GM23248 (cell line): ENCODE measurements around the gene PDE6H. TPM values are rescaled to one million over a fixed set of nuclear protein-coding genes. Genes with fewer than 3 reads are reported as not detected.

Experiments
- DNase-seq: peaks from one replicate; pipeline ENCODE4 v3.0.0-alpha.2; 2015
- H2AFZ ChIP-seq: fragments of 200-600 bp; sonication (generic); 2 replicates; pipeline ENCODE4 v1.6.1; 2016; ENCODE audit warnings: antibody characterized with exemption
- H3F3A ChIP-seq: fragments of 200-600 bp; sonication (generic); 2 replicates; pipeline ENCODE4 v1.6.1; 2016; ENCODE audit warnings: mild to moderate bottlenecking, antibody characterized with exemption, mixed run types; ENCODE audit not compliant: insufficient read depth
- H3K27ac ChIP-seq: fragments of 200-600 bp; sonication (generic); 2 replicates; pipeline ENCODE4 v1.5.1; 2016; ENCODE audit warnings: mild to moderate bottlenecking
- H3K27me3 ChIP-seq: fragments of 200-600 bp; sonication (generic); replicated peaks from 2 replicates; pipeline ENCODE4 v1.6.1; 2016; ENCODE audit warnings: mild to moderate bottlenecking; ENCODE audit not compliant: insufficient read depth
- H3K36me3 ChIP-seq: fragments of 200-600 bp; sonication (generic); 2 replicates; pipeline ENCODE4 v1.6.1; 2016; ENCODE audit warnings: low read depth, mild to moderate bottlenecking
- H3K4me1 ChIP-seq: fragments of 200-600 bp; sonication (generic); 2 replicates; pipeline ENCODE4 v1.6.1; 2016; ENCODE audit warnings: mild to moderate bottlenecking; ENCODE audit not compliant: insufficient read depth
- H3K4me2 ChIP-seq: fragments of 200-600 bp; sonication (generic); one replicate; pipeline ENCODE4 v1.6.1; 2016; ENCODE audit warnings: mild to moderate bottlenecking; ENCODE audit not compliant: unreplicated experiment
- H3K4me3 ChIP-seq: fragments of 200-600 bp; sonication (generic); 2 replicates; pipeline ENCODE4 v1.5.1; 2016; ENCODE audit warnings: mild to moderate bottlenecking
- H3K79me2 ChIP-seq: fragments of 200-600 bp; sonication (generic); 2 replicates; pipeline ENCODE4 v1.6.1; 2016; ENCODE audit warnings: mild to moderate bottlenecking; ENCODE audit not compliant: insufficient read depth
- H3K9ac ChIP-seq: fragments of 200-600 bp; sonication (generic); 2 replicates; pipeline ENCODE4 v1.6.1; 2016; ENCODE audit warnings: mild to moderate bottlenecking
- H3K9me2 ChIP-seq: fragments of 200-600 bp; sonication (generic); 2 replicates; pipeline ENCODE4 v1.6.1; 2016; ENCODE audit warnings: mixed run types, mild to moderate bottlenecking, moderate library complexity; ENCODE audit not compliant: insufficient read depth
- H3K9me3 ChIP-seq: fragments of 200-600 bp; sonication (generic); one replicate; pipeline ENCODE4 v1.6.1; 2017; ENCODE audit warnings: low read depth
- H4K20me1 ChIP-seq: fragments of 200-600 bp; sonication (generic); 2 replicates; pipeline ENCODE4 v1.6.0; 2016; ENCODE audit not compliant: insufficient read depth
- EZH2 ChIP-seq: fragments of 200-600 bp; sonication (generic); IDR thresholded peaks from 2 replicates; pipeline ENCODE4 v1.6.1; 2018; ENCODE audit warnings: antibody characterized with exemption, mild to moderate bottlenecking; ENCODE audit not compliant: insufficient read depth, poor library complexity, severe bottlenecking
- EZH2phosphoT487 ChIP-seq: fragments of 200-600 bp; sonication (generic); IDR thresholded peaks from 2 replicates; pipeline ENCODE4 v1.6.1; 2018; ENCODE audit warnings: antibody characterized with exemption, moderate library complexity, mild to moderate bottlenecking, low read depth; ENCODE audit not compliant: insufficient read depth
- WGBS, 2 experiments: methylation state at CpG; one replicate each; pipeline ENCODE4 v1.1.6; 2015 to 2017; ENCODE audit warnings: low lambda C conversion rate in 2 of 2, low coverage in 1 of 2; ENCODE audit errors: missing lambda C conversion rate in 2 of 2; 5-methylcytosine and 5-hydroxymethylcytosine counted together
- in situ Hi-C: fragments of 300-500 bp; cut with MboI; formaldehyde crosslinking; loops from 2 replicates; pipeline ENCODE4 v1.15.0; 2020
- polyA plus RNA-seq: library from polyadenylated mRNA; unstranded; fragments of >200 nt; fragmentation: Nextera tagmentation; extraction: Ambion mirVana; gene quantifications from 2 replicates; pipeline ENCODE4 v1.2.1, GENCODE V29; 2016
- total RNA-seq: library from RNA; depleted of rRNA; stranded (reverse); fragments of >200 nt; shearing (Covaris generic); gene quantifications from 2 replicates; pipeline ENCODE4 v1.2.3, GENCODE V29; 2014

The PDE6H gene
- total and polyA plus RNA-seq, 2 experiments from 2014 or later: not detected

DNA sequence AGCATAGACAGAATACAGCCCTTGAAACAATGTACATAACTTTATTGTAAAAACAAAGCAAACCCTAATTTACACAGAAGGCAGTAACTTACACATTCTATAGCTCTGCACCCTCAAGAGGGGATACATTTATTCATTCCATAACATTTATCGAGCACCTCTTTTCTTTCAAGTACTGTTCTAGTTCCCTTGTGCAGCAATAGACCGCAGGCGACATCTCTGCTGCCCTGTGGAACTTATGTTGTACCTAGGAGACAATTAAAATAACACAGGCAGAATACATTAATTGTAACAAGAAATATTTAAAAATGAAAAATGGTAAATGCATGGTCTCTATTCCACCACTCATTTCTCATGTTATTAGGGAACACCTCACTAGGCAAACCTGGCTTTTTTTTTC, 10.0 kb upstream of the PDE6H start:
- H4K20me1 ChIP-seq: no peaks in the 10 kb centered on the region
- no peaks in the 10 kb centered on the region for H3K27me3 ChIP-seq
- H3K9me2 ChIP-seq: no peaks in the 10 kb centered on the region
- no peaks in the 10 kb centered on the region for H3F3A ChIP-seq
- no peaks in the 10 kb centered on the region; the same call in 1 of the 2 replicates for H3K4me1 ChIP-seq
- TF ChIP-seq EZH2phosphoT487 (no peak), EZH2 (no peak)
- no peak overlapping the region for H3K4me2 ChIP-seq
- no peaks in the 10 kb centered on the region for H3K36me3 ChIP-seq
- H3K4me3 ChIP-seq: no peak overlapping the region
- H3K9me3 ChIP-seq: no peaks in the 10 kb centered on the region
- H3K9ac ChIP-seq: no peak overlapping the region
- H3K27ac ChIP-seq: no peak overlapping the region
- 95 to 99% methylated on average over 3 of the region's 3 CpGs for WGBS, 2 experiments
- H2AFZ ChIP-seq: no peak overlapping the region
- in situ Hi-C loops: no loop called here
- no peak for DNase-seq
- H3K79me2 ChIP-seq: no peaks in the 10 kb centered on the region

DNA sequence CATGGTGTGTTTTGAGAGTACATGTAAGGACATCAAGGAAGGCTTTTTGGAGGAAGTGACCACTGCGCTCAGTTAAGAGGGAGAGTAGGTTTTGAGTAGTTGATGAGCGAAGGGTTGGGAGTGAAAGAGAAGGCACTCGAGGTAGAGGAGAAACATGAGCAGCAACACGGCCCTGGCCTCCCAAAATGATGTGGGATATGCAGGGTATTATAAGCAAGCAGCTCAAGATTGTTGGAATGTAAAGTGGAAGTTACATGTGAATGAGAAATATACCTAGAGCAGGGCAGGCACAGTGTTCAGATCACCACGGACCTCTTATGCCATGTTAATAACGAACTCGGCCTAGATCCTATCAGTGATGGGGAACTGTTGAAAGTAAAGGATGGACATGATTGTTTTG, 9.3 kb upstream of the PDE6H start:
- no peak overlapping the region for H3K4me3 ChIP-seq
- TF ChIP-seq EZH2 (no peak), EZH2phosphoT487 (no peak)
- no peaks in the 10 kb centered on the region for H3K36me3 ChIP-seq
- no peaks in the 10 kb centered on the region for H3K27me3 ChIP-seq
- no peaks in the 10 kb centered on the region; the same call in 1 of the 2 replicates for H3K4me1 ChIP-seq
- no peaks in the 10 kb centered on the region for H4K20me1 ChIP-seq
- no peaks in the 10 kb centered on the region for H3K79me2 ChIP-seq
- no peak for DNase-seq
- H2AFZ ChIP-seq: no peak overlapping the region
- WGBS, 2 experiments: 90 to 92% methylated on average over 7 of the region's 7 CpGs
- no peak overlapping the region for H3K27ac ChIP-seq
- no peak overlapping the region for H3K9ac ChIP-seq
- no peaks in the 10 kb centered on the region for H3K9me2 ChIP-seq
- H3K4me2 ChIP-seq: no peak overlapping the region
- no peaks in the 10 kb centered on the region for H3K9me3 ChIP-seq
- in situ Hi-C loops: no loop called here
- H3F3A ChIP-seq: no peaks in the 10 kb centered on the region

DNA sequence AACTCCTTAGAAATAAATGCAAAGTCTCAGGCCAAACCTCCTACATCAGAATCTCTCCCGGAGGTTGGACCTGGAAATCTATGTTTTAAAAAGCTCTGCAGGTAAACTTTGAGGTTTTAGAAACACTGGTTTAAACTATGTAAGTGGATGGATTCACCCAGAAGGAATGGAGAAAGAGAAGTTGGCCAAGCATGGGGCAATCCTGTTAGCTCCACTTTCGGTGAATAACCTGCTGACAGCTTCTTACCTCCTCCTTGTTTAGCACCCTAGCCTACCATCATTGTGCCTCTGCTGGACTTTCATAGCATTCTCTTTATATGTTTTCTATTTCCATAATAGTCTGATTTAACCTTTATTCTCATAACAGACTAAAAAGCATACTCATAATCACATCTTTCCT, 8.4 kb upstream of the PDE6H start:
- WGBS, 2 experiments: 79 to 96% methylated on average over 2 of the region's 2 CpGs
- no peaks in the 10 kb centered on the region for H3F3A ChIP-seq

DNA sequence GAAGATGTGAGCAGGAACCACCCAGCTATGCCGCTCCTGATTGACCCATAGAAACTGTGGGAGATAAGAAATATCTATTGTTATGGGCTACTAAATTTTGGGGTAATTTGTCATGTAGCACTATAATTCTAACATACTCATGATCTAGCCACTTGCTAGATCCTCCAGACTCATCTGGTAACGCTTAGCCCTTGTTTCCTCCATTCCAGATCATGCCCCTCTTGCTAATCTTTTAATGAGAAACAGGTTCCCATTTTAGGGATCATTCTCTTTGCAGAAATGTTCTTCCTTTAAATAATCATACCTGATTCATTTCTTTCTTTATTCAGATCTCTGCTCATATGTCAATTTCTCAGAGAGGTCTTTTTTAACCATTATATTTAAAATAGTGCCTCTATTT, 7.6 kb upstream of the PDE6H start:
- 11 to 21% methylated on average over 2 of the region's 2 CpGs for WGBS, 2 experiments
- Histone ChIP-seq H3F3A (no peaks in the 10 kb centered on the region), H3K9me3 (no peaks in the 10 kb centered on the region), H3K9ac (no peak overlapping the region), H3K27ac (no peak overlapping the region), H3K9me2 (no peaks in the 10 kb centered on the region), H3K36me3 (no peaks in the 10 kb centered on the region), H3K4me3 (no peak overlapping the region), H3K4me1 (no peaks in the 10 kb centered on the region; the same call in 1 of the 2 replicates), H3K79me2 (no peaks in the 10 kb centered on the region), H4K20me1 (no peaks in the 10 kb centered on the region), H3K27me3 (no peaks in the 10 kb centered on the region), H3K4me2 (no peak overlapping the region), H2AFZ (no peak overlapping the region)
- TF ChIP-seq EZH2: no peak
- TF ChIP-seq EZH2phosphoT487: no peak
- in situ Hi-C loops: no loop called here
- no peak for DNase-seq

More for the DNA sequence above, 8.4 kb upstream of the PDE6H start:
- H3K36me3 ChIP-seq: no peaks in the 10 kb centered on the region
- no peak overlapping the region for H3K27ac ChIP-seq
- H2AFZ ChIP-seq: no peak overlapping the region
- H3K9me2 ChIP-seq: no peaks in the 10 kb centered on the region
- in situ Hi-C loops: no loop called here
- H3K27me3 ChIP-seq: no peaks in the 10 kb centered on the region
- no peak for DNase-seq
- no peaks in the 10 kb centered on the region for H3K79me2 ChIP-seq
- no peak overlapping the region for H3K9ac ChIP-seq
- H4K20me1 ChIP-seq: no peaks in the 10 kb centered on the region
- H3K4me2 ChIP-seq: no peak overlapping the region
- TF ChIP-seq EZH2: no peak
- no peak for TF ChIP-seq EZH2phosphoT487
- no peaks in the 10 kb centered on the region for H3K9me3 ChIP-seq
- H3K4me3 ChIP-seq: no peak overlapping the region
- H3K4me1 ChIP-seq: no peaks in the 10 kb centered on the region; the same call in 1 of the 2 replicates

DNA sequence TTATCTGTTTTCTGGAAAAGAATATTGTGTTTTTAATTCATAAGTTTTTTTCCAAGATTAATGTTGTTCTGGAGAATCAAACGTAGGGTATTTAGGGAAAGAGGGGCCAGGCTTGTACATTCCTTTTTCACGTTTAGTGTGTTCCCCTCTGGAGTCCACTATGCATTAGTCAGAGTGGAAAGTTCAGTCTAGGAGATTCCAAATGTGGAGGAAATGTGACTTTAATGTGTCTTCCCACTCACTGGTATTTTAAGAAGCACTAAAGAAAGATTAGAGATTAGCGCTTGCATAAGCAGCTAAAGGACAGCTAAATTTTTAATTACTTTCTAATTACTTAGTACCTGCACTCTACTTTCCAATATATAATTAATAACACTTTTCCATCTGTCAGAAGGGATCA, 4.4 kb upstream of the PDE6H start:
- Histone ChIP-seq H3K4me2 (no peak overlapping the region), H3K9me2 (no peaks in the 10 kb centered on the region), H4K20me1 (no peaks in the 10 kb centered on the region), H3F3A (no peaks in the 10 kb centered on the region), H3K9ac (no peak overlapping the region), H3K79me2 (no peaks in the 10 kb centered on the region), H3K4me1 (no peaks in the 10 kb centered on the region), H3K9me3 (no peaks in the 10 kb centered on the region), H2AFZ (no peak overlapping the region), H3K4me3 (no peak overlapping the region), H3K36me3 (no peaks in the 10 kb centered on the region), H3K27me3 (no peaks in the 10 kb centered on the region), H3K27ac (no peak overlapping the region)
- 61 to 65% methylated on average over 3 of the region's 3 CpGs for WGBS, 2 experiments
- DNase-seq: no peak
- TF ChIP-seq EZH2 (no peak), EZH2phosphoT487 (no peak)
- in situ Hi-C loops: no loop called here
